ENCODE results near the gene CNTNAP5.

The CNTNAP5 gene

DNA sequence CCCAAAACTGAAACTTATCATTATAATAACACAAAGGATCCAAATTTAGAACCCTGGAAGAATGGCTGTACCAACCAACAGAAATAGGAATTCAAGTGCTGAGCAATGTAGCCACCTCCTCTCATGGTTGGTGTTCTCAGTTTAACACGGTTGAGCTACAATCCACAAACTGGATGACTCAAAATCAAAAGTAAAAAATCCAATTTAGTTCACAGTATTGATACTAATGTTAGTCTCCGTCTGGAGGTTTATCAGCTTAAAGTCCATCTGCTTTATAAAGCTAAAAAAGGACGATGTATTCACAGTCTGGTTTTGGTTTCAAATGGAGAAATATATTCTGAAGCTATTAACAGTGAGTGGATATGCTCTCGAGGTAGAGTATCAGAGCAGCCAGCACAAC lies 40.5 kb downstream of the CNTNAP5 start:
- DNase-seq: no peak

DNA sequence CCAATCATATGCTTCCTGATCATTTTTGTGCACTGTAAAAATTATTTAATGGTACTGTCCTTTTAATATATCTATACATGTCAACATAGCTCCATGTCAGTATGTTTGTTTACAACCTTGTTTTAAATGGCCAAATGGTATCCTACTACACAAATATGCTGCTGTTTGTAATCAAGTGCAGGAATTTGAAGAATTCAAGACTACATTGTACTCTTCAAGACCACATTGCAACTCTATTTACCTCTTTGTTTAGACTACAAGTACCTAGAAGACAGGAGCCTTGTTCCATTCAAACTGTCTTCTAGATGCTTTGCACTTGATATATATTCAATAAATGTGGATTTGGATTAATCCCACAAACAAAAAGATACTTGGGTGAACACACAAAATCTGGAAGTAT lies 41.7 kb downstream of the CNTNAP5 start:
- DNase-seq: no peak

DNA sequence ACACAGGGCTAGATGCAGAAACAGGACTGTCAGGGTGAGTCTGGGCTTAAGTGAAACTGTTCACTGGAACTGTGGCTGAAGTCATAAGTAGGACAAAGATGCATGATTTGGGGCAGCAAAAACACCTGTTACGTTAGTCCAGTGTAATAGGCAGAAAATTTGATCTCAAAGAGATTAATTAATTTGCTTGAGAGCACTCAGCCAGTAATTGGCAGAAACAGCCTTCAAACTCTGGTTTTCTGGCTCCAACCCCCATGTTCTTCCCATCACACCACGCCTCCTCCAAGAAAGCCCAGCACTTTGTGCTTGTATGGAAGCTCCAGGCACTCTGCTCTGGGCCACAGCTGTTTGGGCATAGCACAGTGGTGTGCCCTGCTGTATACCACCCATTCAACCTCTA lies 54.0 kb downstream of the CNTNAP5 start:
- DNase-seq: no peak

DNA sequence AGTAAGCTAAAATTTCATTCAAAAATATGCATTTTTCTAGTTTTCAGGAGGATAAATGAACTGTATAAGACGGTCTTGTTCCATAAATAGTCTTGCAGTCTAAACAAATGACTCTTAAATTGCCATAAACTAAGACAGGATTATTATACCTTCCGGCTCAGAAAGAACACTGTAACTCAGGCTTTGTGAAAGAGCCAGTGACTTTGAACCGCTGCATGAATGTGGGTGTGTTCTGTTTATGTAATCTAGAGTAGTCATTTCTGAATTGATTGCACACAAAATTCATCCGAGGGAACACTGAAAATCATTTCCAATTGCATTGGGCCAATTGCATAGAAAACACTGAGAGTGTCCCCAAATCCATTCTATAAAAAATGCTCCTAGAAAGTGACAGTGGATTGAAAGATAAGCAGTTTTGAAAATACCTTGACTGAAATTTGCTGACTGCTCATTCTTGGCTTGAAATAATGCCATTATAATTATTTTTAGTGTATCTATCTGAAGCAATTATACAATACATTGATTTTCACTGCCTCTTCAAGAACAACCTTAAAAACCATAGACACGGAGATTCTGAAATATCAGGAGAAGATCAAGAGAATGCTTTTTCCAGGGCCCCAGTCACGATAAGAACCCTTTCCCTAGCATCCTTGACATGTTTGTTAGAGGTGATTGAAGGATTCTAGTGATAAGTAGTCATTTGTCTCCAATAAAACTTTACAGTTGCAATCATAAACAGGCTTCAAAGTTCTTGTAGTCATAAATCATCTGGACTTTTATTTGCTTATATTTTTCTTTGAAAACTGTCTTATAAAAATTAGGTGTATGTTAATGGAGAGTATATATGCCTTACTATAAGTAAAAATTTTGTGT lies 55.4 kb downstream of the CNTNAP5 start:
- DNase-seq: no peak

DNA sequence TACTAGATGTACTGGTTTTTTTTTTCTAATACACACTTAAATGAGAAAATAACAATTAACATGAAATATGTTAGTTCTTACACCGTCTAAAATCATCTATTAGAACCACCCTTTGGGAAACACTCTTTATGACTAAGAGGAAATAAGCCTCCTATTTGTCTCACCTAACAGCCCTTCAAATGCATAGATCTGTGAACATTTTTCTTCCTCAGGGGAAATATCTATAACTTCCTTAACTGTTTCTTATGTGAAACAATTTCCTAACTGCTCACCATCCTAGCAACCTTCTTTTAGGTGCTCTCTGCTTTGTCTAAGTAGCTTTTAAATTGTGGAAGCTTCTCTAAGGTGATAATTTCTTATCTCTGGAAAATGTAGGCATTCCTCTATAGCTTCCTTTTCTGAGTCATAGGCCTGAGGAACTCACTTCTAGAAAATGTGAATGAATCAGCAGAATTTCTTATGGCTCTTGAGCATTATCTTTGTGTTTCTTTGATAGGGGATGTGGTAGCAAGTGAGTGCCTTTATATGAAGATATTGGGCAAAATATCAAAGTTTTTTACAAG lies 56.1 kb downstream of the CNTNAP5 start:
- DNase-seq: no peak

DNA sequence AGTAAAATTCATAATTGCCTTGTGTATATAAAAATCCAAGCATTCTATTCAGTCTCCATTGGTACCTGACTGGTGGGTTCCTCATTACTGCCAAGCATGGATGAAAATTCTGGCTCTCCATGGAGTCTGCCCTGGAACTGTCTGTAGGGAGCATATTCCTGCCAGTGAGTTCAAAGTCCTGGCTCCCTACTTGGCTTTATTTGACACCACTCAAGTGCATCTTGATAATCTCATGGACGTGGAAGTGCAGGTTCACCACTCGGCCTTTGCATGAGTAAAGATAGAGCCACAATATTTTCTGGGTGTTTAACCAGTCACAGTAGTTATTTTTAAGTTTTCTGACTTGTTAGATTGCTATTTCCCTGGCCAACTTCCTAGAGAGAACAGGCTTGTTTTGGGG lies 63.5 kb downstream of the CNTNAP5 start:
- DNase-seq: no peak

DNA sequence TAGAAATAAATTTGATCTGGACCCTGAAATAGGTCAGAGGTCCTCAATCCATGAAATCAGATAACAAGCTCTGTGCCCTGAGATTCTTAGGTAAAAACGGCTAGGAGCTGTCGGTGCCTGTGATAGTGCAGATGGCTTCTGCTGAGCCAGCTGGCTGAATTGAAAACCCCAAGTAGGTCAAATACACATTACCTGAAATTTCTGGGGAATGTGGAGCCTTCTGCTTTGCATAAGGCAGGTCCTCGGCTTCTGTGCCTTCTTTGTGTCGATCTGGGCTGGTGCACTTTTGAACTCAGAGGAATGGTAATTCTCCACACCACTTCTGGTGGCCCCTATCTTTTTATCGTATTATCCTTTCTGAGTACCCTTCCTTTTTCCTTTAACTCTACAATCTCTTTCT lies 66.6 kb downstream of the CNTNAP5 start:
- no peak for DNase-seq

DNA sequence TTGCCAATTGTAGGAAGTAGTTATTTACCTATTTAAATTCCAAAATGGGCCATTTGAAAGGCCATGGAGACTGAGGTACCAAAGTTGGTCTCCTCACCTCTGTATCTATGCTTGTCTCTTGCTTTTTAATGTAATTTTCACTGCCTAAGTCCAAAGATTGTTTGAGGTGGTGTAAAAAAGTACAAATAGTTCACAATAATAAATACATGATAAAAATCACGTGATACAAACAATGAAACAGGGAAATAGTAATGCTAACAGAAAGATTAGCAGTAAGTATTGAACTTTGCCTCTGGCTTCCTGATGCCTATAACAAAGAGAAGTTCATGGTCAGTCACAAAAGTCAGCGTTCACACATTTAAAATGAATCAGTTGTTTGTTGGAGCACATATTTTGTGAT lies 67.6 kb downstream of the CNTNAP5 start:
- no peak for DNase-seq

DNA sequence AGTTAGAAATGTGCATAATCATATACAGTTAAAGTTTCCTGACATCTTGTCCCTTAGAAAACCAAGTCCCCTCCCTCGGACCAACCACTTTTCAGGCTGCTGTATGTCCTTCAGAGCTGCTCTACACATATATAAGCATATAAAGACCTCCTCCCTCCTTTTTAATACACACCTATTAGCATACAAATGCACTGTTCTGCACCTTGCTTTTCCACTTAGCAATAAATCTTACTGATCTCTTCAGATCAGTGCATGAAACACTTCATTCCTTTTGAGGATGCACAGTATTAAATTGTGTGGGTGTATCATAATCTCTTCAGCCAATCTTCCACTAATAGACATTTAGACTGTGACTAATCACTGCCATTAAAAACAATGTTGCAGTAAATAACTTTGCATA lies 79.8 kb downstream of the CNTNAP5 start:
- no peak for DNase-seq

DNA sequence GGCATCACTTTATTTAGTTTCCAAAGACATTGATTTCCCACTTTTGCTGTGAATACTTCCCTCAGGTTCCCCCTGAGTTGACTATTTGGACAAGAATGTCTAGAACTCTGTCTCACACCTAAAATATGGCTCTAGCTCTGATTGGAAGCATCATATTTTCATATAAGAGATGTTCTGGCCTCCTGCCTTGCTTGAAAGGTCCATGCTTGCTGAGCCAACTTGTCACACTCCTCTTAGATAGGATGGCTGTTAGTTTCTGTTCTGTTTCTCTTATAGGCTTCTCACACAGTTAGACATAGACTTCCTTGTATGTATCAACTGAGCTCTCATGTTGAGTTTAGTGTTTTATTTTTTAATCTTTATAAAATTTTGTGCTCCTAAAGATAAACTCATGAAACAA lies 87.1 kb downstream of the CNTNAP5 start:
- DNase-seq: no peak

DNA sequence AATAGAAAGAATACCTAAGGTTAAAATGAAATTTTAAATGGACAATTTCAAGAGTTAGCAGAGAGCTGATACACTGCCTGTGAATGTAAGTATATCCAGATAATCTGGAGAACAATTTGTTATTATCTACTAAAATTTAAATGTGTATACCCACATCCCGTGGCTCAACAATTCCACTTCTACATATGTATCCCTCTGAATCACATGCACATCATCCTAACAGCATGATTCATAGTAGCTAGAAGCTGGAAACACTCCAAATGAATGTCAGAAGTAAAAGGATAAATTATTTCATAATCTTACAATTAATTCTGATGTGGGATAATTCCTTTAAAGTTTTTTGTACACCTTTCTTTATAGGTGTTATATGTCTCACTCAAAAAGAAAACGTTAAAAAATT lies 87.9 kb downstream of the CNTNAP5 start:
- no peak for DNase-seq

DNA sequence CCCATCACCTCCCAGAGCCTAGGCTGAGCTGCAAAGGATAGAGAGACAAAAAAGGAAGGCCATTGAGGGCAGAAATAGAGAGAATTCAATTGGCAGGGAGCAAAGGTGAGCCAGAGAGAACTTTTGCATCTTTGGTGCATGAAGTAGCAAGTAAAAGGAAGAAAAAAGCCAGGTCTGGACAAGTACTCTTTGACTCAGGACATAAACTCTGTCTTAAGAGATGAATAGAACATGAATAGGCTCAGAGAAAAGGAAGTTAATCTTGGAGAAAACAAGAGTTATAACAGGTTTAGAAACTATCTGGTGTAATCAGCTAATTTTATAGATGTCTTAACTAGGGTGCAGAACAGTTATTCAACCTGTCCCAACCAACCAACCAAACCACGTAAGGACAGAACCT lies 95.2 kb downstream of the CNTNAP5 start:
- DNase-seq: no peak

DNA sequence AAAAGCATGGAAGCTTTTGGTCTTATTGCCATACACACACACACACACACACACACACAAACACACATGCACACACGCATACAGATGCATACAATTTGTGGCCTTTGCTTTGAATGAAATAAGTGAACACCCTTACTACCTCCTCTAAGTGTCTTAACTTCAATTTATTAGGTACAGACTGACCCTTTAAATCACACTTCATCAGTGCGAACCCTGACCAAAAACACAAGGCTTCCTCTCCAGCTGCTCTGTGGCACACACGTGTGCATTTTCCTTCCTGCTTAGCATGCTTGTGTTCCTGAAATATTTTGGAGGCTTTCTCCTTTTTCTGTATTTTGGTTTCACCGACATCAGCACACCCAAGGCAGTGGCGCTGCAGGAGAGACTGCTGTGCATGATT lies 96.0 kb downstream of the CNTNAP5 start:
- DNase-seq: no peak

DNA sequence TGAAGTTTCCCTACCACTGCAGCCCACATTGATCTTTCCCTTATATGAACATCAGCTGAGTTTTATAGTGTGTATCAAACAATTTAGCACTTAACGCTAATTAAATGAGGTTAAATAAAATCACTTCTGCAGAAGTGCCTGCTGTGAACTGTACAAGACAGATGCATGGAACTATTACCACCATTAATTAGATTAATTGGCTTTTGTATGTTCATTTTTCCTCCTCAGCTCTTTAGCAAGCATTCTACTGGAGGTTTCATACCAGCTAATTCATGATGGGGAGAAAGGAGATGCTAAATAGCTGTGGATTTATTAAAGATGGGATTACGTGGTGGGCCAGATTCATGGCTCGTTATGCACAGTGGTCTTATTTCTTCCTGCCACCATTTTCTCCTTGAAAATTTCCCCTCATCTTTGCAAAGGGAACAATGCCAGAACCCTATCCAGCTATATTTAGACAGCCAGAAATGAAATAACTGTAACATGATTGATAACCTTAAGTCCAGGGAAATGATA lies 96.7 kb downstream of the CNTNAP5 start:
- DNase-seq: no peak

DNA sequence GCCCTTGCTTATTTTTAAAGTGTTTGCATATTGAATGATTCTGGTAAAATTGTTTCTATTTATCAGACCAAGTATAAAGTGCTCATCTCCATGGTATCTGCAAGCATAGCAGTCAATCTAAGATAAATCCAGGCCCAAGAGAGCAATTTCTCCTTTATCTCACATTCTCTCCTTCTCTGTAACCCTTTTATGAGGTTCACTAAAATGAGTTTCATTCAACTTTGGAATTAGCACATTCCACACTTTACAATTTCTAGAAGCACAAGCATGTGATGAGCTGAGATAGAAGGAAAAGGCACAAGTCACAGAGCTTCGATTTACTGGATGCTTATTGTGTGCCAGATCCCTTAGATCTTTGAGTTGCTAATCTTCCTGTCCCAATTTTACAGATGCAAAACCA lies 97.3 kb downstream of the CNTNAP5 start:
- no peak for DNase-seq

DNA sequence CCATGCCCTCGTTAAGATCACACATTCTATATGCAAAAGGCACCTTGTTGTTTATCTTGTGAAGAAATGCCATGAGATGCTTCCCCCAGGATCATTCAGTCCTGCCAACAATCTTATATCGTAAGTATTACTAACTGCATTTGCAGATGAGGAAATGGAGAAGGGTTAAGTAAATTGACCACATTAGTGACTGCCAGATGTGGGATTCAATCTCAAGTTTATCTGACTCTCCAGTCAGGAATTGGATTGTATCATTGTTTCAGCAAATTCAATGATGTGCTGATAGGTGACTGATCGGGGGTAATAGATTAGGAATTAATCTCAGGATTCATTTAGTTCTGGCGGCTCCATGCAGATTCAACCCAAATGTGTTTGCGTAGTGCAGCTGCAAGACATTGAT lies 106.2 kb downstream of the CNTNAP5 start:
- DNase-seq: no peak

DNA sequence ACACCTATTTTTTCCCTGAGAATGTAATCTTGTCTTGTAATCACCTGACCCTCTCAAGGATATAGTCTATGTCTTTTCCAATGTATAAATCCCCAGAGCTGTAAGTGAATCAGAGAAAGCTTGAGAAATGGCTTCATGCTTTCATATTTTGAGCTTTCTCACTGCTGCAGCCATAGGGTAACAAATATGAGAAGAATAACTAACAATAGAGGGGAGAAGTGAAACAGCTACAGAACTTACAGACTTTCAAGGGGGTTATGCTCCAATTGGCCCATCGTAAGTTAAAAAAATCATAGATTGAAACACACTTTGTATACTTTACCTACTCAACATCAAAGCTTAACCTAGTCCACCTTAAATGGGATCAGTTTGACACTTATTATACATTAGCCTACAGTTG lies 111.0 kb downstream of the CNTNAP5 start:
- DNase-seq: no peak

DNA sequence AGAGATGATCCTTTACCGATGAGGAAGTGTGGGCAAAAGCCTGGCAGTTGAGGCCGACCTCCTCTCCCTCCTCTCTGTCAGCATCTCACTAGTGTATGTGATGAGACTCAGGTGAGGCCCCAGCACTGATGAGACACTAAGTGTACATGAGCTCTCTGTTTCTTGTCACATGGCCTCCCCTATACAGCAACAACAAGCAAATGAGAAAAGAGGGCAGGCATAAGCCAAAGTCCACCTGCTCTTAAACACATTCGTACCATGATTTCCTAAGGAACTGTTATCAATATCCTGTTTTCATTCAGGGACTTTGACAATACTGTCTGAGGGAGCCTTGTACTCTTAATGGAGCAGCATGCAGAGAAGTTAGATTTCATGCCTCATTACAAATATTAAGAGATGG lies 113.0 kb downstream of the CNTNAP5 start:
- no peak for DNase-seq

DNA sequence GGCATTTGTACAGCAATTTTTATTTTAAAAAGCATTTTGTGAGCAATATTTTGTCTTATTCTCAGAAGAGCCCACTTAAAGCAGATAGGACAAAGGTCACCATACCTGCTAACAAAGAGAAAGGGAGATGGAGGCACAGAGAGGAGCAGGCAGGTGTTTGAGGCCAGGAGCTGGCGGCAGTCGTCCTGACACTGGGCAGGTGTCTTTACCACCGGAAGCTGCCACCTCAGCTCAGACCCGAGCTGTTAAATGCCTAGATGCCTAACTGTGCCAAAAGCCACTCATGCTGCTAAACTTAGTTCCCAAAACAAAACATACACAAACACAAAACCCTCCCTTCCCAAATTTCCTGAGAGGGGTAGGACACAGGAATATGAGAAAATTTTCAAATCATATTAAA lies 120.9 kb downstream of the CNTNAP5 start:
- DNase-seq: peak; percentile 16

DNA sequence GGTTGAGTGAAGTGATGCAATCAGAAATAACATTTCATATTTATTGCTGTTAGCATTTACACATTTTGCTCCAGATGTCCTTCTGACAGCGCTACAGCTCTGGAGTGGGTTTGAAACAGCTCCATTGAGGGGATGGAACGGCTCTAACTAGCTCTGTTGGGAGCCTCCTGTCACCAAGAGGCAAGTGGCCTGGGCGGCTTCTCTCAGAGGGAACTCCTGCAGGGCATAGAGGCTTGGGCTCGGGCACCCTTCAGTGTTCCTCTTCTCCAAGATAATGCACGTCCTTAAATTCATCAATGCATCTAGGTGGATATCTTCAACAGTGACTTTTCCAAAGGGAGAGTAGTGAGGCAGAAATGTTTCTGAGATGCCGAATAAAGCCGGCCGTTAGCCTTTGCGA lies 122.5 kb downstream of the CNTNAP5 start:
- DNase-seq: no peak

DNA sequence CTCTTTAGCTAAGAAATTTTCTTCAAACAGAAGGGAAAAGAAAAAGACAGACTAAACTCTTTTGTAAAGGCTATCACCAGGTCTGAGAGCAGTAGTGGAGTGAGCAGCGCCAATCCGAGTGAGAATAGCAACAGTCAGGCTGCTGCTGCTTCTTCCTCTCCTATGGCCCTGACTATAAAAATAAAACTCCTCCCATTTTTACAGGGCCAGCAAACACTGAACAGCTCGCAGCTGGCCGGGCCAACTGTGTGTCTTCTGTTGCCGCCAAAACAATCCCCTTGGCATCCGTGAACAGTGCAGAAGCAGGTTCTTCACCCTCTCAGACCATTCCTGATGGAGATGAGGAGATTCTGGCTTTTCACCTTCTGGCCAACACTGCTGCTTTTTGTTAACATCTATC lies 124.5 kb downstream of the CNTNAP5 start:
- DNase-seq: no peak

DNA sequence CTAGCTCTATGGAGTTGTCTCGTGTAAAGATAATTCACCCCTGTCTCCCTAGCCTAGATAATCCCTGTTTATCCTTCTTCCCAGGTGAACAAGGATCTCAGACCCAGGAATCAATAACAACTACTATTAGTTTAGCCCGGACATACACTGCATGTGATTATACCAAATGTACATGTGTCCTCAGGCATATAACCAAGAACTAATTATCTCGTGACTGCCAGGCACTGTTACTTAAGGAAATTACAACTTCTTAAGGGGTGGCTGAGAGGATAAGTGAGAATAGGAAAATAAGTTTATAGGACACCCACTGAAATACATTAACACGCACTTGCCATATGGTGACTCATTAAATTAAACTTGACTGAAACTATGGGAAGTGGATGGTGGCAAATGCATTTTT lies 126.6 kb downstream of the CNTNAP5 start:
- DNase-seq: no peak

DNA sequence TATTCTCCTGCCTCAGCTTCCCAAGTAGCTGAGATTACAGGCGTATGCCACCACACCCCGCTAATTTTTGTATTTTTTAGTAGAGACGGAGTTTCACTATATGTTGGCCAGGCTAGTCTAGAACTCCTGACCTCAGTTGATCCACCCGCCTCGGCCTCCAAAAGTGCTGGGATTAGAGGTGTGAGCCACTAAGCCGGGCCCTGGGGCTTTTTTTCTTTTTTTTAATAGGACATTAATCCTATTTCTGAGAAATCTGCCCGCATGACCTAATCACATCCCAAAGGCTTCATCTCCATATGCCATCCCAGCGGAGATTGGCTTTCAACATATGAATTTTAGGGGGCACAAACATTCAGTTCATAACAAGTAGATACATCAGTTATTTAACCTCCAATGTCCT lies 128.6 kb downstream of the CNTNAP5 start:
- DNase-seq: no peak

DNA sequence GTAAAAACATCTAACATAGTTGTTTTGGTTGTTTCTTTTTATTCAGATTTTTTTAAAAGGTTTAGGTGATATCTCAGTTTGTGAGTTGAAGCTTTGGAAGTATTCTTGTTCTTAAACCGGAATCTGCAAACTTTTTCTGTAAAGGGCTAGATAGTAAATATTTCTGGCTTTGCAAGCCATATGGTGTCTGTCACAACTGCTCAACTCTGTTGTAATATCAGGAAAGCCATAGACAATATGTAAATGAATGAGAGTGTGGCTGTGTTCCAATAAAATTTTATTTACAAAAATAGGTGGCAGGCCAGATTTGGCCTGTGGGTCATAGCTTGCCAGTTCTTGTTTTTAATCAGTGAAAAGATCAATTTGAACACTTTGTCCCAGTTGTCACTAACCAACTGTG lies 134.1 kb downstream of the CNTNAP5 start:
- DNase-seq: no peak

DNA sequence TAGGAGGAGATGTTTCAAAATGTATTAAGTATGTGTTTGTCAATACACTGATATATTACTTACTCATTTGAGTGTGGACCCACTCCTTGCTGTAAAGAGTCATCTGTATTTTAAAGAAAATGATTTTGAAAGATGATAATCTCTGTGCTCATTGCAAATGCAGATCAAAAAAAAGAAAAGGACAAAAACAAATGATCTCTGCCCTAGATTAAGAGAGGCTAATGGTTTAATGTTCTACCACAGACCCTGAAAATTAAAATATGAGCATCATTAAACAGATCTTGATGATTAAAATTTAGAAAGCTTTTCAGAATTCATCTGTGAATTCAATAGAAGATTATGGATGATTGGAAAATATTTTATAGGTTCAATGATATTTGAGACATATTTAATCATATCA lies 136.5 kb downstream of the CNTNAP5 start:
- no peak for DNase-seq
